ENCODE data around the gene HBA1. TPM values are rescaled to one million over a fixed set of nuclear protein-coding genes. Genes with fewer than 3 reads are reported as not detected.

The HBA1 gene
- total and polyA plus RNA-seq, 9 of the 15 experiments (the other 6 are each of a cell fraction or from before 2014, with no cell fraction given), result 128 to 2,388 (median 380) TPM

DNA sequence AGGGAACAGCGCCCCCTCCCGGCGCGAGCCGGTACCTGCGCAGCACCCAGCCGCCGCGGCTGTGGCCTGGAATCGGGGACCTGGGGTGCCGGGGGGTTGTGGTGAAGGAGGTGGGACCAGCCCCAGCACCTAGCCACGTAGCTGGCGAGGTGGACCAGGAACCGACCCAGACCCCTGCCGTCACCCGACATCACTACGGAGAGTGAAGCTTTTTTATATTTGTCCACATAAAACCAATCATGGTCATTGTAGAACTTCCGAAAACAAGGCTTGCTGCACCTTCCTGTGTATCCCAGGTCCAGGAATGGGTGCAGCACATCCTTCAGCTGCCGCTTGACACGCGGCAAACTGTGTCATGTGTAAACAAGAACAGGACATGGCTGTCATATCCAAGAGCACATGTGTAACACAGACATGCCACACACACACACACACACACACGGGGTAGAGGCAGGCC is 5.1 kb downstream of the HBA1 start (continued):
- TF ChIP-seq, protein P1, sequence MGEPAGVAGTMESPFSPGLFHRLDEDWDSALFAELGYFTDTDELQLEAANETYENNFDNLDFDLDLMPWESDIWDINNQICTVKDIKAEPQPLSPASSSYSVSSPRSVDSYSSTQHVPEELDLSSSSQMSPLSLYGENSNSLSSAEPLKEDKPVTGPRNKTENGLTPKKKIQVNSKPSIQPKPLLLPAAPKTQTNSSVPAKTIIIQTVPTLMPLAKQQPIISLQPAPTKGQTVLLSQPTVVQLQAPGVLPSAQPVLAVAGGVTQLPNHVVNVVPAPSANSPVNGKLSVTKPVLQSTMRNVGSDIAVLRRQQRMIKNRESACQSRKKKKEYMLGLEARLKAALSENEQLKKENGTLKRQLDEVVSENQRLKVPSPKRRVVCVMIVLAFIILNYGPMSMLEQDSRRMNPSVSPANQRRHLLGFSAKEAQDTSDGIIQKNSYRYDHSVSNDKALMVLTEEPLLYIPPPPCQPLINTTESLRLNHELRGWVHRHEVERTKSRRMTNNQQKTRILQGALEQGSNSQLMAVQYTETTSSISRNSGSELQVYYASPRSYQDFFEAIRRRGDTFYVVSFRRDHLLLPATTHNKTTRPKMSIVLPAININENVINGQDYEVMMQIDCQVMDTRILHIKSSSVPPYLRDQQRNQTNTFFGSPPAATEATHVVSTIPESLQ (CRISPR knock-in tag; IDR thresholded peaks at IDR 0.05), result no peak
- TF ChIP-seq, protein P2, sequence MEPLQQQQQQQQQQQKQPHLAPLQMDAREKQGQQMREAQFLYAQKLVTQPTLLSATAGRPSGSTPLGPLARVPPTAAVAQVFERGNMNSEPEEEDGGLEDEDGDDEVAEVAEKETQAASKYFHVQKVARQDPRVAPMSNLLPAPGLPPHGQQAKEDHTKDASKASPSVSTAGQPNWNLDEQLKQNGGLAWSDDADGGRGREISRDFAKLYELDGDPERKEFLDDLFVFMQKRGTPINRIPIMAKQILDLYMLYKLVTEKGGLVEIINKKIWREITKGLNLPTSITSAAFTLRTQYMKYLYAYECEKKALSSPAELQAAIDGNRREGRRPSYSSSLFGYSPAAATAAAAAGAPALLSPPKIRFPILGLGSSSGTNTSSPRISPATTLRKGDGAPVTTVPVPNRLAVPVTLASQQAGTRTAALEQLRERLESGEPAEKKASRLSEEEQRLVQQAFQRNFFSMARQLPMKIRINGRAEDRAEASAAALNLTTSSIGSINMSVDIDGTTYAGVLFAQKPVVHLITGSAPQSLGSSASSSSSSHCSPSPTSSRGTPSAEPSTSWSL (CRISPR knock-in tag; IDR thresholded peaks at IDR 0.05; ENCODE audit: borderline replicate concordance), result 0 out of 2 replicates have a peak, but pooled peaks have one; percentile 6
- TF ChIP-seq TARDBP (IDR thresholded peaks at IDR 0.05), result no peak; the same call in 1 of the 2 replicates
- TF ChIP-seq SMARCA5 (IDR thresholded peaks at IDR 0.05), result no peak
- no peak for TF ChIP-seq MECOM (CRISPR knock-in tag; IDR thresholded peaks at IDR 0.05)
- TF ChIP-seq, protein P3, sequence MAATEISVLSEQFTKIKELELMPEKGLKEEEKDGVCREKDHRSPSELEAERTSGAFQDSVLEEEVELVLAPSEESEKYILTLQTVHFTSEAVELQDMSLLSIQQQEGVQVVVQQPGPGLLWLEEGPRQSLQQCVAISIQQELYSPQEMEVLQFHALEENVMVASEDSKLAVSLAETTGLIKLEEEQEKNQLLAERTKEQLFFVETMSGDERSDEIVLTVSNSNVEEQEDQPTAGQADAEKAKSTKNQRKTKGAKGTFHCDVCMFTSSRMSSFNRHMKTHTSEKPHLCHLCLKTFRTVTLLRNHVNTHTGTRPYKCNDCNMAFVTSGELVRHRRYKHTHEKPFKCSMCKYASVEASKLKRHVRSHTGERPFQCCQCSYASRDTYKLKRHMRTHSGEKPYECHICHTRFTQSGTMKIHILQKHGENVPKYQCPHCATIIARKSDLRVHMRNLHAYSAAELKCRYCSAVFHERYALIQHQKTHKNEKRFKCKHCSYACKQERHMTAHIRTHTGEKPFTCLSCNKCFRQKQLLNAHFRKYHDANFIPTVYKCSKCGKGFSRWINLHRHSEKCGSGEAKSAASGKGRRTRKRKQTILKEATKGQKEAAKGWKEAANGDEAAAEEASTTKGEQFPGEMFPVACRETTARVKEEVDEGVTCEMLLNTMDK (IDR thresholded peaks at IDR 0.05; ENCODE audit: borderline replicate concordance, insufficient read depth, low read depth, low read length, poor library complexity, severe bottlenecking), result peak; percentile 96
- no peak for TF ChIP-seq ZNF551 (CRISPR knock-in tag; IDR thresholded peaks at IDR 0.05)
- peak; percentile 29 for TF ChIP-seq RBFOX2 (IDR thresholded peaks at IDR 0.05; ENCODE audit: low read depth, low read length)
- TF ChIP-seq EP400 (IDR thresholded peaks at IDR 0.05), result no peak
- TF ChIP-seq, protein P4, sequence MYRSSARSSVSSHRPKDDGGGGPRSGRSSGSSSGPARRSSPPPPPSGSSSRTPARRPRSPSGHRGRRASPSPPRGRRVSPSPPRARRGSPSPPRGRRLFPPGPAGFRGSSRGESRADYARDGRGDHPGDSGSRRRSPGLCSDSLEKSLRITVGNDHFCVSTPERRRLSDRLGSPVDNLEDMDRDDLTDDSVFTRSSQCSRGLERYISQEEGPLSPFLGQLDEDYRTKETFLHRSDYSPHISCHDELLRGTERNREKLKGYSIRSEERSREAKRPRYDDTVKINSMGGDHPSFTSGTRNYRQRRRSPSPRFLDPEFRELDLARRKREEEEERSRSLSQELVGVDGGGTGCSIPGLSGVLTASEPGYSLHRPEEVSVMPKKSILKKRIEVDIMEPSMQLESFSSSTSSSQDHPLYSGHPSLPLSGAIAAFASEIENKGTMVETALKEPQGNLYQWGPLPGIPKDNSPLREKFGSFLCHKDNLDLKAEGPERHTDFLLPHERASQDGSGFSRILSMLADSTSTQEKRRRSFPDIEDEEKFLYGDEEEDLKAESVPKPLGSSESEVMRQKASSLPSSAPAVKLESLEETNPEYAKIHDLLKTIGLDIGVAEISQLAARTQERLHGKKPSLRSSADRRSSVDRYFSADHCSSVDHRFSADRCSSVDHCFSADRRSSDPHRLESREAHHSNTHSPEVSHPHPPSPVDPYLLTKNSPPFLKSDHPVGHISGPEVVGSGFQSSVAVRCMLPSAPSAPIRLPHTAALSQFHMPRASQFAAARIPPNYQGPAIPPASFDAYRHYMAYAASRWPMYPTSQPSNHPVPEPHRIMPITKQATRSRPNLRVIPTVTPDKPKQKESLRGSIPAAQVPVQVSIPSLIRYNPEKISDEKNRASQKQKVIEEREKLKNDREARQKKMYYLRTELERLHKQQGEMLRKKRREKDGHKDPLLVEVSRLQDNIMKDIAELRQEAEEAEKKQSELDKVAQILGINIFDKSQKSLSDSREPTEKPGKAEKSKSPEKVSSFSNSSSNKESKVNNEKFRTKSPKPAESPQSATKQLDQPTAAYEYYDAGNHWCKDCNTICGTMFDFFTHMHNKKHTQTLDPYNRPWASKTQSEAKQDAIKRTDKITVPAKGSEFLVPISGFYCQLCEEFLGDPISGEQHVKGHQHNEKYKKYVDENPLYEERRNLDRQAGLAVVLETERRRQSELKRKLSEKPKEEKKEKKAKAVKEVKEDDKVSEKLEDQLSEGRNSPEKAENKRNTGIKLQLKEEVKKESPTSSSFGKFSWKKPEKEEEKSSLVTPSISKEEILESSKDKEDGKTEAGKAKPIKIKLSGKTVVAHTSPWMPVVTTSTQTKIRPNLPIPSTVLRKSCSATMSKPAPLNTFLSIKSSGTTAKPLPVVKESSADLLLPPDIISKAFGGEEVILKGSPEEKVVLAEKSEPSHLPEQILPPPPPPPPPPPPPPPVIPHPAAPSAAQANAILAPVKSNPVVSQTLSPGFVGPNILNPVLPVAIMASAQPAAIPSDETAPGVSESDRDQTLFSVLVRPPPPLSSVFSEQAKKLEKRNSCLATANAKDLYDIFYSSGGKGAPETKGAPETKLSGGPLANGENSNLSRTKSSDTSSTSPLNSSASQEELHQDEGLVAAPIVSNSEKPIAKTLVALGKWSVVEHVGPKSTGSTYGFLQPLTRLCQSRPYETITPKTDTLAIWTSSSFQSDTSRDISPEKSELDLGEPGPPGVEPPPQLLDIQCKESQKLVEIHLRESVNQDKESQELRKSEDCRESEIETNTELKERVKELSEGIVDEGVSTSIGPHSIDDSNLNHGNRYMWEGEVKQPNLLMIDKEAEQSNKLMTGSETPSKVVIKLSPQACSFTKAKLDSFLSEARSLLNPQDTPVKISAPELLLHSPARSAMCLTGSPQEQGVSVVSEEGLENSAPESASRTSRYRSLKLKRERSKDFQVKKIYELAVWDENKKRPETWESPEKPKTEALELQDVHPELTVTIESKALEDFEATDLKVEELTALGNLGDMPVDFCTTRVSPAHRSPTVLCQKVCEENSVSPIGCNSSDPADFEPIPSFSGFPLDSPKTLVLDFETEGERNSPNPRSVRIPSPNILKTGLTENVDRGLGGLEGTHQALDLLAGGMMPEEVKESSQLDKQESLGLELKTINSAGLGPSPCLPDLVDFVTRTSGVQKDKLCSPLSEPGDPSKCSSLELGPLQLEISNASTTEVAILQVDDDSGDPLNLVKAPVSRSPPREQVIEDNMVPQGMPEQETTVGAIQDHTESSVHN (IDR thresholded peaks at IDR 0.05; ENCODE audit: borderline replicate concordance in 1 of 2, low read depth in 1 of 2), result no peak
- no peak for TF ChIP-seq MYNN (IDR thresholded peaks at IDR 0.05)
- TF ChIP-seq MYNN (CRISPR knock-in tag; IDR thresholded peaks at IDR 0.05), result no peak
- TF ChIP-seq TCFL5 (CRISPR knock-in tag; conservative IDR thresholded peaks at IDR 0.05), result no peak
- peak; percentile 25; the same call in 1 of the 2 replicates for TF ChIP-seq POLR2A (conservative IDR thresholded peaks at IDR 0.05)
- TF ChIP-seq RB1 (IDR thresholded peaks at IDR 0.05; ENCODE audit: low read depth), result no peak
